Measurements from ENCODE around the gene GID8.

DNA sequence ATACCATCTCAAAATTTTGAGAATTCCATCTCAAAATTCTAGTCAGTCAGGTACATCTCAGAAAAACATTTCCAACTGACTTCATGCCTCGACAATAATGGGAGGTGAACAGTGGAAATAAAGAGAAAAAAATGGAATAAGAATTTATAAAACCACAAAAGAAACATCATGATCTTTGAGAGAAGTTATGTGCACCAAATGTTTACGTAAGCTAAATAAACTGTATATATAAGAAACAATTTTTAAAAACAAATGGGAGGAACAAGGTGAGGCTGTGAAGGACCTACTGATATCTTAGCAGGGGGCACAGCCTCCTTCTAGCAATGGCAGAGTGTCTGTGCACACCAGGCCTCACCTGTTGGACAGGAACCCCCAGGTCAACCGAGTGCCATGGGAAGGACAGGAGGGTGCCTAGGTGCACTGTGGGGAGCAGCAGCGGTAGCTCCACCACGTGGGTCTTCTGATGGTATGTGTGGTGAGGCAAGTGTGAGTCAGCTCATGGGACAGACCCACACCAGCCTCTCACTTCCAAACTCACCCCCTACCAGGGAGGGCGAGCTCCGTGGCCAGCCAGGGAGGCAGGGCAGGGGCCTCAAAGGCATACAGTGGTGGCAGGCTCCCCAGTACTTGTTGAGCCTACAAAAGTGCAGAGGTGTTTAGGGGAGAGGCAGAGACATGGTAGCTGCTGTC, 34.9 kb upstream of the GID8 start:
- TF ChIP-seq, protein P1, sequence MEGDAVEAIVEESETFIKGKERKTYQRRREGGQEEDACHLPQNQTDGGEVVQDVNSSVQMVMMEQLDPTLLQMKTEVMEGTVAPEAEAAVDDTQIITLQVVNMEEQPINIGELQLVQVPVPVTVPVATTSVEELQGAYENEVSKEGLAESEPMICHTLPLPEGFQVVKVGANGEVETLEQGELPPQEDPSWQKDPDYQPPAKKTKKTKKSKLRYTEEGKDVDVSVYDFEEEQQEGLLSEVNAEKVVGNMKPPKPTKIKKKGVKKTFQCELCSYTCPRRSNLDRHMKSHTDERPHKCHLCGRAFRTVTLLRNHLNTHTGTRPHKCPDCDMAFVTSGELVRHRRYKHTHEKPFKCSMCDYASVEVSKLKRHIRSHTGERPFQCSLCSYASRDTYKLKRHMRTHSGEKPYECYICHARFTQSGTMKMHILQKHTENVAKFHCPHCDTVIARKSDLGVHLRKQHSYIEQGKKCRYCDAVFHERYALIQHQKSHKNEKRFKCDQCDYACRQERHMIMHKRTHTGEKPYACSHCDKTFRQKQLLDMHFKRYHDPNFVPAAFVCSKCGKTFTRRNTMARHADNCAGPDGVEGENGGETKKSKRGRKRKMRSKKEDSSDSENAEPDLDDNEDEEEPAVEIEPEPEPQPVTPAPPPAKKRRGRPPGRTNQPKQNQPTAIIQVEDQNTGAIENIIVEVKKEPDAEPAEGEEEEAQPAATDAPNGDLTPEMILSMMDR (IDR thresholded peaks at IDR 0.05), result no peak
- TF ChIP-seq POLR2A (IDR thresholded peaks at IDR 0.05), result no peak

Data from adrenal gland (tissue), 5 donors.